Heart right ventricle (tissue), 16 donors: ENCODE measurements around the gene UBE2G1. TPM values are rescaled to one million over a fixed set of nuclear protein-coding genes. Genes with fewer than 3 reads are reported as not detected.

ENCODE experiments used
- ATAC-seq, 8 donors: fragments of 200-7000 bp; cut with Tn5 transposase; one replicate each; pipeline ENCODE4 v1.9.1; 2020; ENCODE audit warnings: mild to moderate bottlenecking in 8 of 8, moderate library complexity in 8 of 8, moderate number of reproducible peaks in 1 of 8
- DNase-seq, 2 donors: peaks; one replicate each; pipeline ENCODE4 v3.0.0-alpha.2; 2020
- H3K27ac ChIP-seq, 10 donors: fragments of 200-600 bp; sonication (generic) in 2 of 10; one replicate each; pipeline versions ENCODE4 v1.5.0 to v1.8.0; 2020 to 2022; ENCODE audit warnings: mild to moderate bottlenecking in 3 of 10
- H3K27me3 ChIP-seq, 7 donors: fragments of 200-600 bp; one replicate each; pipeline ENCODE4 v1.8.0; 2021 to 2022; ENCODE audit warnings: mild to moderate bottlenecking in 2 of 7
- H3K36me3 ChIP-seq, 9 donors: fragments of 200-600 bp; sonication (generic) in 1 of 9; one replicate each; pipeline versions ENCODE4 v1.5.0 to v1.8.0; 2020 to 2022; ENCODE audit warnings: mild to moderate bottlenecking in 2 of 9
- H3K4me1 ChIP-seq, 9 donors: fragments of 200-600 bp; sonication (generic) in 1 of 9; one replicate each; pipeline versions ENCODE4 v1.5.0 to v1.8.0; 2020 to 2022; ENCODE audit warnings: mild to moderate bottlenecking in 4 of 9
- H3K4me3 ChIP-seq, 10 donors: fragments of 200-600 bp; sonication (generic) in 2 of 10; one replicate each; pipeline versions ENCODE4 v1.5.0 to v1.8.0; 2020 to 2022; ENCODE audit warnings: mild to moderate bottlenecking in 7 of 10, moderate library complexity in 2 of 10
- H3K9me3 ChIP-seq, 11 donors: fragments of 200-600 bp in 10 of 11; sonication (generic) in 2 of 11; one replicate each; pipeline versions ENCODE4 v1.5.0 to v1.8.0; 2013 to 2022; ENCODE audit warnings: mild to moderate bottlenecking in 2 of 11, control low read depth in 1 of 11, moderate library complexity in 1 of 11
- WGBS, 2 donors: extraction: QIAGEN DNeasy Blood & Tissue Kit; methylation state at CpG; one replicate each; pipeline ENCODE4 v1.1.7; 2013; ENCODE audit warnings: inconsistent platforms in 1 of 2; 5-methylcytosine and 5-hydroxymethylcytosine counted together
- intact Hi-C, 10 donors: fragments of 100-400 bp; cut with DNase I; formaldehyde crosslinking; loops; one replicate each; pipeline versions ENCODE4 v1.11.1 to v1.14.2; 2022
- polyA plus RNA-seq, 2 donors: library from polyadenylated mRNA; stranded (reverse); fragments of 200-250 nt; gene quantifications; one replicate each; pipeline ENCODE4 v1.2.3, GENCODE V29; 2013
- total RNA-seq, 10 donors: library from RNA; stranded (reverse); fragmentation: NEBNext Ultra II Directional in 3 of 10; extraction: Animal tissue kit (Norgen Biotek cat#: 25700) in 3 of 10; gene quantifications; one replicate each; pipeline versions ENCODE4 v1.2.1 to v1.2.4, GENCODE V29; 2021 to 2023
- TF ChIP-seq, protein P1 (sequence below), 9 donors: fragments of 200-600 bp; sonication (generic) in 2 of 9; IDR thresholded peaks; one replicate each; pipeline versions ENCODE4 v1.5.0 to v1.8.0; 2021 to 2022; ENCODE audit warnings: antibody characterized with exemption in 9 of 9, mild to moderate bottlenecking in 5 of 9, moderate library complexity in 1 of 9
- donor health status: Arrhythmogenic right ventricular cardiomyopathy.
- donor health status: ischemic (EF 13 %, LVEDD 7.1; RV severe dilation, severe dysfunction).
- donor health status: healthy with polysubstance abuse.
- donor health status: DM: no; HTN: yes; CAD: no.
- donor health status: DM: no; HTN: no; CAD: no.
- donor health status: ischemic (EF 25% LVEDD 6.9; RV normal size, moderate dysfunction).
- donor health status: ischemic (EF 25% LVEDD 5.7; RV mildly dilated, moderate dysfunction).
- donor health status: healthy.
- donor health status: DM: yes; HTN: yes; CAD: no.
- donor health status: Ischemic cardiomyopathy.
- donor health status: ischemic (EF 35%, LVEDD 5.7; RV mildly dilated, moderate dysfunction).
- donor health status: nonischemic (EF 11% LVEDD 7.7; RV severe dilation, severe dysfunction).
- donor health status: DM: yes; HTN: yes; CAD: no.
- donor health status: PGD.
- donor health status: ischemic (EF 29% LVEDD 5.4; RV normal size, mild dysfunction).
- donor health status: nonischemic (EF 23%, LVEDD 6.1; RV moderate dilation, normal function).

UBE2G1 gene
- total and polyA plus RNA-seq, 12 donors: 14.9 to 119 (median 100) TPM

DNA sequence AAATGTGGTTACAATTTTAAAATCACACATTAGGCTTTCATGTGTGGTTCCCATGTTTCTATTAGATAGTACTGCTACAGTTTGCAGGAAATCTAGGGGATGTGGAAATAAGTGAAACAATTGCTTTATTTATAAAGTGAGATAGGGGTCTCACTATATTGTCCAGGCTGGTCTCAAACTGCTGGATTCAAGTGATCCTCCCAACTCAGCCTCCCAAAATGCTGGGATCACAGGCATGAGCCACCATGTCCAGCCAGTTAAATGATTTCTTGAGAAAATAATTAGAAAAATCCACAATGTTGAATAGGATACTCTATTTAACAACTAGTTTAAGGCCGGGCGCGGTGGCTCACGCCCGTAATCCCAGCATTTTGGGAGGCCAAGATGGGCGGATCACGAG is 42.0 kb downstream of the UBE2G1 start:
- no peaks in the 10 kb centered on the region for H3K36me3 ChIP-seq
- no peaks in the 10 kb centered on the region for H3K27me3 ChIP-seq
- ATAC-seq (no peak), DNase-seq (no peak)
- intact Hi-C loops: no loop called here
- H3K4me3 ChIP-seq: no peak overlapping the region
- H3K27ac ChIP-seq: no peak overlapping the region
- peaks cover 0 to 41% (median 10%) of the 10 kb centered on the region in 9 donors for H3K4me1 ChIP-seq
- WGBS, 2 donors: 96 to 97% methylated on average over 7 of the region's 7 CpGs
- H3K9me3 ChIP-seq: peaks cover 0 to 12% (median 3%) of the 10 kb centered on the region in 11 donors
- TF ChIP-seq, protein P1, sequence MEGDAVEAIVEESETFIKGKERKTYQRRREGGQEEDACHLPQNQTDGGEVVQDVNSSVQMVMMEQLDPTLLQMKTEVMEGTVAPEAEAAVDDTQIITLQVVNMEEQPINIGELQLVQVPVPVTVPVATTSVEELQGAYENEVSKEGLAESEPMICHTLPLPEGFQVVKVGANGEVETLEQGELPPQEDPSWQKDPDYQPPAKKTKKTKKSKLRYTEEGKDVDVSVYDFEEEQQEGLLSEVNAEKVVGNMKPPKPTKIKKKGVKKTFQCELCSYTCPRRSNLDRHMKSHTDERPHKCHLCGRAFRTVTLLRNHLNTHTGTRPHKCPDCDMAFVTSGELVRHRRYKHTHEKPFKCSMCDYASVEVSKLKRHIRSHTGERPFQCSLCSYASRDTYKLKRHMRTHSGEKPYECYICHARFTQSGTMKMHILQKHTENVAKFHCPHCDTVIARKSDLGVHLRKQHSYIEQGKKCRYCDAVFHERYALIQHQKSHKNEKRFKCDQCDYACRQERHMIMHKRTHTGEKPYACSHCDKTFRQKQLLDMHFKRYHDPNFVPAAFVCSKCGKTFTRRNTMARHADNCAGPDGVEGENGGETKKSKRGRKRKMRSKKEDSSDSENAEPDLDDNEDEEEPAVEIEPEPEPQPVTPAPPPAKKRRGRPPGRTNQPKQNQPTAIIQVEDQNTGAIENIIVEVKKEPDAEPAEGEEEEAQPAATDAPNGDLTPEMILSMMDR (IDR thresholded peaks at IDR 0.05): no peak

DNA sequence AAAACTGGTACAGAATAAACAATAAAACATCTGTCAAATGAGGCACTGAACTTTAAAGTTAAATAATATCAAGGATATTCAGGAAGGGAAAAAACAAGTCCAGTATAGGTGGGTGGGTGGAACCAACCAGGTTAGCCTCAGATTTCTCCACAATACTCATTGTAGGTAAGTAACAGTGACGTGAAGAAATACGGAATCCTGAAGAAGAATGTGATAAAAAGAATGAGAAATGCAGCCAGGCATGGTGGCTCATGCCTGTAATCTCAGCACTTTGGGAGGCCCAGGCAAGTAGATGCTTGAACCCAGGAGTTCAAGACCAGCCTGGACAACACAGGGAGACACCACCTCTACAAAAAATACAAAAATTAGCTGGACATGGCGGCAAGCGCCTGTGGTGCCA is 47.3 kb downstream of the UBE2G1 start:
- WGBS, 2 donors: 88 to 95% methylated on average over 4 of the region's 4 CpGs
- Histone ChIP-seq H3K36me3 (no peaks in the 10 kb centered on the region), H3K27me3 (no peaks in the 10 kb centered on the region), H3K9me3 (no peaks in the 10 kb centered on the region), H3K4me1 (peaks cover 0 to 75% (median 45%) of the 10 kb centered on the region in 9 donors), H3K4me3 (no peak overlapping the region), H3K27ac (peak overlapping the region in 2 of 10 donors; percentile 6 to 72)
- no peak for DNase-seq
- TF ChIP-seq, protein P1 (IDR thresholded peaks at IDR 0.05): no peak
- ATAC-seq: no peak
- intact Hi-C loops: loop anchor here in 3 of 10 donors (5.0 to 10.0 kb wide), 3 partner anchors 38 to 46 kb away; partner anchors contain the start of gene UBE2G1 (in 1 of the 3)

DNA sequence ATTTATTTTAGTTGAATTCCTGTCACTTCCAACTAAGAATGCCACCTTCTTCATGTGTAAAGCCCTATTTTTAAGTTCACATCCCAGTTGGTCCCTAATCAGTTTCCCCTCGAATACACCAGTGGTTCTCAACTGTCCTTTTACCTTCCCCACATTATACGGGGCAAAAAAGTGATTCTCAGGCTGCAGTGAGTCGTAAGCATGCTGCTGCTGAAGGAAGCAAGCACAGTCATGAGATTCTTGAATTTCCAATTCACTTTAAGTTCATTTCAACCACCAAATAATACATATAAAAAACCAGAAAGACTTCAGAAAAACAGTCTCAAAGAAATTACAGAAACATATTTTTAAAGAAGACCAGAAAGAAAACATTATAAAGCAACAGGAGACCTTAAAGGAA is 47.9 kb downstream of the UBE2G1 start:
- Histone ChIP-seq H3K27ac (peak overlapping the region in 5 of 10 donors; percentile 1 to 72 (median 45)), H3K27me3 (no peaks in the 10 kb centered on the region), H3K9me3 (no peaks in the 10 kb centered on the region), H3K36me3 (no peaks in the 10 kb centered on the region), H3K4me1 (peaks cover 0 to 78% (median 51%) of the 10 kb centered on the region in 9 donors), H3K4me3 (no peak overlapping the region)
- DNase-seq (no peak), ATAC-seq (no peak)
- intact Hi-C loops: loop anchor here in 3 of 10 donors (5.0 to 10.0 kb wide), 3 partner anchors 39 to 46 kb away; partner anchors contain the start of gene UBE2G1 (in 1 of the 3)
- TF ChIP-seq, protein P1 (IDR thresholded peaks at IDR 0.05): no peak
- 60 to 61% methylated on average over 3 of the region's 3 CpGs for WGBS, 2 donors

DNA sequence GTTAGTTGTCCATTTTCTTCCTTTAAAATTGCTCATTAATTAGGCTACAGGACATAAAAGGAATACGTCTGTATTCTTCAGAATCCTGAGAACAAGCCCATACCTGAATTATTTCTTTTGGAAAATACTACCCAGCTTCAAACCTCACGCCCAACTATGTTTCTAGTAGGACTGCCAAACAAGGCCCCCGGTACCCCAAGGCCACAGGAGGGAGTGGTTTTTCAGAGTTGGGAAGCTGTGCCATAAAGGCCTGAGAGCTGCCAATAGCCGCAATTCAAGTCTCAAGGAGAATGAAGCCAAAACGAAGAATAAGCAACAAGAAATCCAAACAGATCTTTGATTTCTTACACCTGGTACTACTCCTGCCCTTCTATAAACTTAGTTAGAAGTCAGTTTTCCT is 48.3 kb downstream of the UBE2G1 start:
- Histone ChIP-seq H3K9me3 (no peaks in the 10 kb centered on the region), H3K27ac (peak overlapping the region in 5 of 10 donors; percentile 1 to 72 (median 45)), H3K27me3 (no peaks in the 10 kb centered on the region), H3K4me3 (no peak overlapping the region), H3K36me3 (no peaks in the 10 kb centered on the region), H3K4me1 (peaks cover 2 to 78% (median 54%) of the 10 kb centered on the region in 9 donors)
- 48 to 50% methylated on average over 5 of the region's 5 CpGs for WGBS, 2 donors
- intact Hi-C loops: loop anchor here in 3 of 10 donors (5.0 to 10.0 kb wide), 3 partner anchors 39 to 47 kb away; partner anchors contain the start of gene UBE2G1 (in 1 of the 3)
- ATAC-seq (no peak), DNase-seq (no peak)
- TF ChIP-seq, protein P1 (IDR thresholded peaks at IDR 0.05): peak in 1 of 9 donors; percentile 13
